Adrenal gland (tissue), 12 donors: Measurements from ENCODE around the gene VEPH1. TPM values are rescaled to one million over a fixed set of nuclear protein-coding genes. Genes with fewer than 3 reads are reported as not detected.

Source experiments
- DNase-seq, 7 donors: peaks; one replicate each; pipeline ENCODE4 v3.0.0-alpha.2; 2019 to 2020
- H3K27ac ChIP-seq, 5 donors: fragments of 200-600 bp; sonication (generic) in 4 of 5; 1 replicate in 3 of 5; 2 replicates in 2 of 5; pipeline versions ENCODE4 v1.5.1 to v1.8.0; 2016 to 2020; ENCODE audit warnings: mild to moderate bottlenecking in 1 of 5
- H3K27me3 ChIP-seq: fragments of 200-600 bp; 2 replicates; pipeline ENCODE4 v1.8.0; 2021
- H3K36me3 ChIP-seq, 2 donors: fragments of 200-600 bp; replicated peaks in 1 of 2; 1 replicate in 1 of 2; 2 replicates in 1 of 2; pipeline versions ENCODE4 v1.5.1 to v1.8.0; 2018 to 2022
- H3K4me1 ChIP-seq, 2 donors: fragments of 200-600 bp; replicated peaks in 1 of 2; 1 replicate in 1 of 2; 2 replicates in 1 of 2; pipeline versions ENCODE4 v1.5.1 to v1.8.0; 2018 to 2021
- H3K4me3 ChIP-seq, 4 donors: fragments of 200-600 bp; sonication (generic) in 3 of 4; one replicate each; pipeline ENCODE4 v1.5.1; 2016 to 2018
- H3K9me3 ChIP-seq, 3 donors: fragments of 200-600 bp; sonication (generic) in 1 of 3; replicated peaks in 1 of 3; 1 replicate in 2 of 3; 2 replicates in 1 of 3; pipeline versions ENCODE4 v1.5.1 to v1.8.0; 2016 to 2021
- CTCF ChIP-seq, 6 experiments: fragments of 450-650 bp in 4 of 6; fragments of 200-600 bp in 2 of 6; sonication (generic) in 1 of 6; IDR thresholded peaks; 1 replicate in 5 of 6; 2 replicates in 1 of 6; pipeline versions ENCODE4 v1.5.1 to v1.8.0; 2016 to 2021; ENCODE audit warnings: antibody characterized with exemption in 6 of 6, mild to moderate bottlenecking in 2 of 6, moderate library complexity in 1 of 6
- POLR2A ChIP-seq, 2 donors: fragments of 450-650 bp; IDR thresholded peaks; one replicate each; pipeline ENCODE4 v1.6.1; 2017; ENCODE audit warnings: antibody characterized with exemption in 2 of 2, mild to moderate bottlenecking in 2 of 2, moderate library complexity in 1 of 2
- WGBS, 4 donors: extraction: QIAGEN DNeasy Blood & Tissue Kit in 2 of 4; methylation state at CpG; one replicate each; pipeline versions ENCODE4 v1.1.5 to v1.1.7; 2013 to 2017; 5-methylcytosine and 5-hydroxymethylcytosine counted together
- intact Hi-C, 2 donors: fragments of 100-400 bp; cut with DNase I; formaldehyde crosslinking; loops; one replicate each; pipeline versions ENCODE4 v1.14.1 to v1.15.0; 2022 to 2023
- polyA plus RNA-seq, 3 donors: library from polyadenylated mRNA; stranded (reverse); fragments of 200-250 nt in 2 of 3; fragments of 350-450 nt in 1 of 3; fragmentation: Illumina TruSeq in 1 of 3; extraction: RNeasy Lipid Tissue Mini Kit (QIAGEN cat#74804) in 1 of 3; gene quantifications; one replicate each; pipeline ENCODE4 v1.2.3, GENCODE V29; 2013 to 2014
- total RNA-seq, 9 donors: library from RNA; depleted of rRNA in 4 of 9; stranded (reverse); fragments of >200 nt in 4 of 9; fragments of 120-200 nt in 1 of 9; fragmentation: NEBNext Ultra II Directional in 1 of 9; extraction: Animal tissue kit (Norgen Biotek cat#: 25700) in 1 of 9; gene quantifications; one replicate each; pipeline versions ENCODE4 v1.1.0 to v1.2.4, GENCODE V29; 2013 to 2023
- donor health status: healthy with polysubstance abuse.
- donor health status: Bipolar disorder and iron deficiency.
- donor health status: DM: yes; HTN: yes; CAD: no.
- donor health status: DM: no; HTN: no; CAD: no.
- donor health status: DM: no; HTN: no; CAD: no.
- donor health status: DM: yes; HTN: yes; CAD: no.

Gene VEPH1
- total and polyA plus RNA-seq, 12 donors = 16.0 to 124 (median 55.2) TPM

- 70 to 88% (median 81%) methylated on average over 1 of the region's 1 CpG for WGBS, 4 donors
- no peaks in the 10 kb centered on the region for H3K4me1 ChIP-seq
- H3K4me3 ChIP-seq = no peak overlapping the region
- H3K27me3 ChIP-seq = no peaks in the 10 kb centered on the region
- no peaks in the 10 kb centered on the region for H3K36me3 ChIP-seq
- no peak for DNase-seq
- H3K27ac ChIP-seq = no peak overlapping the region
- TF ChIP-seq CTCF (IDR thresholded peaks at IDR 0.05) (no peak), POLR2A (IDR thresholded peaks at IDR 0.05) (no peak)
- intact Hi-C loops = no loop called here
- no peaks in the 10 kb centered on the region for H3K9me3 ChIP-seq
Observed at GRCh38 chr3:157225001-157225400, 278.2 kb downstream of the VEPH1 start.

- TF ChIP-seq CTCF (IDR thresholded peaks at IDR 0.05) (no peak), POLR2A (IDR thresholded peaks at IDR 0.05) (no peak)
- intact Hi-C loops = no loop called here
- H3K36me3 ChIP-seq = no peaks in the 10 kb centered on the region
Observed at GRCh38 chr3:157220883-157221282, 282.3 kb downstream of the VEPH1 start.

DNA sequence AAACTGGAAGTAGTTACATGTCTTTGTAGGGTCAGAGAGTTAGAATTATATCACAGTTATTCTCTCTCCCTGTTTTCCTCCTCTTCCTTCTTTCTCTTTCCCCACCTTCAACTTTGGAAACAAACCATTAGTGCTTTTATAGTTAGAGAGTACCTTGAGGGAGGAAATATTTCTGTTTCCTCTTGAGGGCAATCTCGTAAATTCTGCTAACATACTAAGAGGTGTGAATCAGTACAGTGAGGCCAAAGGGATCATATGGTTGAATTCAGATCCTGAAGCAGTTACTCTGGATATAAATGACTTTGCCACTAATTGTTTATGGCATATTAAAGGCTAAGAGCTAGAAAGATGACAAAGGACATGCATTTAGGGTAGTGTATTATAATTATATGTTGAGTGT is 283.0 kb downstream of the VEPH1 start:
- Histone ChIP-seq H3K4me3 (no peak overlapping the region), H3K27ac (no peak overlapping the region), H3K9me3 (no peaks in the 10 kb centered on the region), H3K4me1 (no peaks in the 10 kb centered on the region), H3K36me3 (no peaks in the 10 kb centered on the region), H3K27me3 (no peaks in the 10 kb centered on the region)
- TF ChIP-seq POLR2A (IDR thresholded peaks at IDR 0.05) (no peak), CTCF (IDR thresholded peaks at IDR 0.05) (no peak)
- whole genome bisulfite sequencing, 4 donors = 35 to 95% (median 62%) methylated on average over 1 of the region's 1 CpG
- intact Hi-C loops = no loop called here
- DNase-seq = no peak

More at GRCh38 chr3:157220883-157221282, 282.3 kb downstream of the VEPH1 start:
- no peak overlapping the region for H3K4me3 ChIP-seq
- no peak overlapping the region for H3K27ac ChIP-seq
- 85 to 92% (median 87%) methylated on average over 2 of the region's 2 CpGs for WGBS, 4 donors
- H3K4me1 ChIP-seq = no peaks in the 10 kb centered on the region
- DNase-seq = no peak
- no peaks in the 10 kb centered on the region for H3K9me3 ChIP-seq
- H3K27me3 ChIP-seq = no peaks in the 10 kb centered on the region

DNA sequence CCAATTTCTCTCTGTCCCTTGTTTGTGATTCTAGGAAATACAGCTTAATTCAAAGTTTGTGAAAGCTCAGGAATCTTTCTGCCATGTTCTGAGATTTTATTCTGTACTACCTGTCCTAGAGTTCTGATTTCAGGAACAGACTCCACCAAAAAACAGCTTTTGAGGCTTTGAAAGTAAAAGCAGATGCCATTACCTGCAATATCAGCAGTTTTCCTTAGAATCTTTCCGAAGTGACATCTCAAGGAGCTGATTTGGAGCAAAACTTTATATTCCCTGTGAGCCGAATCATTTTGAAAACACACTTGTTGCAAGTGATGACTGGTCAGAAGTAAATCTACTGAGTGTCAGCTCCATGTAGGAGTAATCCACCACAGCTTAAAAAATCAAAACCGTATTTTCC is 284.0 kb downstream of the VEPH1 start:
- no peaks in the 10 kb centered on the region for H3K27me3 ChIP-seq
- 85 to 91% (median 88%) methylated on average over 3 of the region's 3 CpGs for WGBS, 4 donors
- DNase-seq = no peak
- intact Hi-C loops = no loop called here
- H3K9me3 ChIP-seq = no peaks in the 10 kb centered on the region
- H3K4me1 ChIP-seq = no peaks in the 10 kb centered on the region
- H3K36me3 ChIP-seq = no peaks in the 10 kb centered on the region
- H3K27ac ChIP-seq = no peak overlapping the region
- H3K4me3 ChIP-seq = no peak overlapping the region
- TF ChIP-seq POLR2A (IDR thresholded peaks at IDR 0.05) = no peak
- no peak for TF ChIP-seq CTCF (IDR thresholded peaks at IDR 0.05)

Other genes with a start within 250 kb of the VEPH1 start
- 10 to 100 TPM in 2 of 9 donors, 1 to 10 TPM in 5, under 1 TPM in 2; 0.12 to 21.8 (median 3.6) TPM for gene PTX3, start 66.6 kb downstream of the VEPH1 start, total RNA-seq
- 10 to 100 TPM in 1 of 3 donors, 1 to 10 TPM in 2; 1.1 to 10.9 (median 6.4) TPM for gene PTX3, start 66.6 kb downstream of the VEPH1 start, polyA plus RNA-seq